Mesenchymal stem cell (in vitro differentiated cells and primary cell): ENCODE data around the gene RNF123.
A peak's percentile ranks its signal among the peaks of the same experiment; 100 is the strongest.
"Not testable (repeated sequence)": the region's sequence is repeated elsewhere in the genome, so short reads cannot be mapped to it uniquely, and the experiment has no call there.

ENCODE experiments used
- DNase-seq: peaks from one replicate; pipeline ENCODE4 v3.0.0-alpha.2; 2013
- H2AFZ ChIP-seq: one replicate; pipeline ENCODE4 v1.6.1; 2013; ENCODE audit warnings: low read depth, mild to moderate bottlenecking, control low read depth, inconsistent platforms, low read length, moderate library complexity
- H2AK5ac ChIP-seq: 2 replicates; pipeline ENCODE4 v1.6.1; 2013; ENCODE audit warnings: low read length, moderate library complexity, mild to moderate bottlenecking, inconsistent platforms; ENCODE audit not compliant: severe bottlenecking
- H2BK120ac ChIP-seq: one replicate; pipeline ENCODE4 v1.6.1; 2013; ENCODE audit warnings: low read depth, mild to moderate bottlenecking, inconsistent platforms, low read length, moderate library complexity
- H2BK12ac ChIP-seq, 2 experiments: one replicate each; pipeline ENCODE4 v1.6.1; 2013; ENCODE audit warnings: inconsistent platforms in 2 of 2, low read length in 2 of 2, mild to moderate bottlenecking in 2 of 2, moderate library complexity in 2 of 2, control low read depth in 1 of 2
- H2BK15ac ChIP-seq: one replicate; pipeline ENCODE4 v1.6.1; 2013; ENCODE audit warnings: mild to moderate bottlenecking, low read depth, inconsistent platforms; ENCODE audit not compliant: poor library complexity, severe bottlenecking
- H2BK5ac ChIP-seq: 2 replicates; pipeline ENCODE4 v1.6.1; 2013; ENCODE audit warnings: low read depth, mild to moderate bottlenecking, low read length, control low read depth, inconsistent platforms; ENCODE audit not compliant: poor library complexity, severe bottlenecking
- H3K14ac ChIP-seq, 2 experiments: one replicate each; pipeline ENCODE4 v1.6.1; 2013; ENCODE audit warnings: inconsistent platforms in 2 of 2, low read length in 2 of 2, control low read depth in 1 of 2, mild to moderate bottlenecking in 1 of 2, moderate library complexity in 1 of 2
- H3K18ac ChIP-seq, 2 experiments: one replicate each; pipeline ENCODE4 v1.6.1; 2013; ENCODE audit warnings: inconsistent platforms in 2 of 2, low read length in 2 of 2, control low read depth in 1 of 2, low read depth in 1 of 2, mild to moderate bottlenecking in 1 of 2
- H3K23ac ChIP-seq, 2 experiments: one replicate each; pipeline ENCODE4 v1.6.1; 2013; ENCODE audit warnings: inconsistent platforms in 2 of 2, low read length in 2 of 2, mild to moderate bottlenecking in 2 of 2, moderate library complexity in 2 of 2, control low read depth in 1 of 2
- H3K27ac ChIP-seq: 2 replicates; pipeline ENCODE4 v1.5.1; 2013; ENCODE audit warnings: mild to moderate bottlenecking, moderate library complexity, low read length, control low read depth, inconsistent platforms; ENCODE audit not compliant: poor library complexity, severe bottlenecking
- H3K27me3 ChIP-seq, 2 experiments: 2 replicates each; pipeline versions ENCODE4 v1.6.1 to v1.7.0; 2013; ENCODE audit warnings: low read length in 2 of 2, mild to moderate bottlenecking in 2 of 2, moderate library complexity in 2 of 2, control low read depth in 1 of 2, inconsistent platforms in 1 of 2; ENCODE audit not compliant: control insufficient read depth in 1 of 2, insufficient read depth in 1 of 2
- H3K36me3 ChIP-seq, 2 experiments: 2 replicates each; pipeline versions ENCODE4 v1.6.1 to v1.7.0; 2013; ENCODE audit warnings: low read length in 2 of 2, control low read depth in 1 of 2, inconsistent platforms in 1 of 2, low read depth in 1 of 2, mild to moderate bottlenecking in 1 of 2; ENCODE audit not compliant: insufficient read depth in 2 of 2, control insufficient read depth in 1 of 2
- H3K4ac ChIP-seq, 2 experiments: one replicate each; pipeline ENCODE4 v1.6.1; 2013; ENCODE audit warnings: inconsistent platforms in 2 of 2, low read length in 2 of 2, mild to moderate bottlenecking in 2 of 2, moderate library complexity in 2 of 2, control low read depth in 1 of 2, low read depth in 1 of 2
- H3K4me1 ChIP-seq: 2 replicates; pipeline ENCODE4 v1.6.1; 2013; ENCODE audit warnings: low read depth, low read length, control low read depth; ENCODE audit not compliant: control insufficient read depth, insufficient read depth
- H3K4me2 ChIP-seq: 2 replicates; pipeline ENCODE4 v1.6.1; 2013; ENCODE audit warnings: low read length, mild to moderate bottlenecking, inconsistent platforms; ENCODE audit not compliant: poor library complexity, severe bottlenecking
- H3K4me3 ChIP-seq, 2 experiments: 2 replicates each; pipeline versions ENCODE4 v1.5.1 to v1.7.0; 2013; ENCODE audit warnings: low read length in 2 of 2, mild to moderate bottlenecking in 2 of 2, control low read depth in 1 of 2, low read depth in 1 of 2; ENCODE audit not compliant: insufficient read depth in 1 of 2
- H3K79me1 ChIP-seq: replicated peaks from 2 replicates; pipeline ENCODE4 v1.6.1; 2013; ENCODE audit warnings: mild to moderate bottlenecking, control low read depth, low read length, inconsistent platforms; ENCODE audit not compliant: poor library complexity, severe bottlenecking
- H3K9ac ChIP-seq: 2 replicates; pipeline ENCODE4 v1.7.0; 2013; ENCODE audit warnings: mild to moderate bottlenecking, low read length, moderate library complexity
- H3K9me3 ChIP-seq: 2 replicates; pipeline ENCODE4 v1.7.0; 2013; ENCODE audit warnings: mild to moderate bottlenecking, low read length; ENCODE audit not compliant: control insufficient read depth
- H4K8ac ChIP-seq: one replicate; pipeline ENCODE4 v1.6.1; 2013; ENCODE audit warnings: inconsistent platforms, mild to moderate bottlenecking, low read length, moderate library complexity
- H4K91ac ChIP-seq: one replicate; pipeline ENCODE4 v1.6.1; 2013; ENCODE audit warnings: mild to moderate bottlenecking, low read length, inconsistent platforms
- WGBS: methylation state at CpG from one replicate; pipeline ENCODE4 v1.1.7; 2013; ENCODE audit warnings: mixed read lengths; 5-methylcytosine and 5-hydroxymethylcytosine counted together

Gene RNF123

DNA sequence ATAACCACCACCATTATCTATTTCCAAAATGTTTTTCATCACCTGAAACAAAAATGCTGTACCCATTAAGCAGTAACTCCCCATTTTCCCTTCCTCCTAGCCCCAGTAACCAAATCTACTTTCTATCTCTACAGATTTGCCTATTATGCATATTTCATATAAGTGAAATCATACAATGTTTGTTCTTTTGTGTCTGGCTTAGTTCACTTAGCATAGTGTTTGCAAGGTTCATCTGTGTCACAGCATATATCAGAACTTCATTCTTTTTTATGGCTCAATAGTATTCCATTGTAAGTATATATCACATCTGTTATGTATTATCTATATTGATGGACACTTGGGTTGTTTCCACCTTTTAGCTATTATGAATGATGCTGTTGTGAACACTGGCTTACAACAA lies 51.1 kb downstream of the RNF123 start:
- Histone ChIP-seq H2BK5ac (no peak overlapping the region), H4K91ac (no peak overlapping the region), H2AK5ac (no peak overlapping the region), H3K9me3 (no peaks in the 10 kb centered on the region), H2BK120ac (no peak overlapping the region), H3K36me3 (peaks cover 39 to 73% of the 10 kb centered on the region in 2 experiments), H3K4ac (no peak overlapping the region), H3K23ac (no peak overlapping the region), H3K4me2 (no peak overlapping the region), H3K4me3 (no peak overlapping the region), H2BK12ac (no peak overlapping the region), H3K14ac (no peak overlapping the region), H2BK15ac (no peak overlapping the region), H3K4me1 (no peaks in the 10 kb centered on the region), H4K8ac (no peak overlapping the region), H3K18ac (no peak overlapping the region), H2AFZ (no peak overlapping the region), H3K79me1 (peaks cover 36% of the 10 kb centered on the region), H3K9ac (no peak overlapping the region), H3K27ac (no peak overlapping the region), H3K27me3 (no peaks in the 10 kb centered on the region)
- DNase-seq, result no peak

DNA sequence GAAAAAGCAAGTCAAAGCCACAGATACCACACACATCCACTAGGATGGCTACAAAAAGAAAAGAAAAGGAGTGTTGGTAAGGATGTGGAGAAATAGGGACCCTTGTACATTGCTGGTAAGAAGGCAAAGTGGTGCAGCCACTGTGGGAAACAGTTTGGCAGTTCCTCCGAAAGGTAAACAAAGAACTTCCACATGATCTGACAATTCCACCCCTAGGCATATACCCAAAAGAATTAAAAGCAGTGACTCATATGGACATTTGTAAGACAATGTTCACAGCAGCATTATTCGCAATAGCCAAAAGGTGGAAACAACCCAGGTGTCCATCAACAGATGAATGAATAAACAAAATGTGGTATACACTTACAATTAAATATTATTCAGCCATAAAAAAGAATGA lies 56.6 kb downstream of the RNF123 start:
- no peak overlapping the region for H3K14ac ChIP-seq
- H4K8ac ChIP-seq, result no peak overlapping the region
- H3K4me1 ChIP-seq, result peaks cover 13% of the 10 kb centered on the region
- no peak overlapping the region for H2BK120ac ChIP-seq
- no peak overlapping the region for H3K23ac ChIP-seq
- H3K9ac ChIP-seq, result no peak overlapping the region
- no peak overlapping the region for H2AFZ ChIP-seq
- H2AK5ac ChIP-seq, result no peak overlapping the region
- peaks cover 11 to 51% of the 10 kb centered on the region in 2 experiments for H3K36me3 ChIP-seq
- H2BK12ac ChIP-seq, result no peak overlapping the region
- no peak overlapping the region for H2BK5ac ChIP-seq
- WGBS, result 83% methylated on average over 2 of the region's 2 CpGs
- H4K91ac ChIP-seq, result no peak overlapping the region
- no peaks in the 10 kb centered on the region for H3K27me3 ChIP-seq
- no peak overlapping the region for H3K18ac ChIP-seq
- H3K4me2 ChIP-seq, result no peak overlapping the region
- no peak overlapping the region for H2BK15ac ChIP-seq
- no peak overlapping the region for H3K4me3 ChIP-seq
- peak; percentile 54 for DNase-seq
- no peak overlapping the region for H3K27ac ChIP-seq
- H3K4ac ChIP-seq, result no peak overlapping the region
- H3K79me1 ChIP-seq, result peaks cover 22% of the 10 kb centered on the region
- no peaks in the 10 kb centered on the region for H3K9me3 ChIP-seq

DNA sequence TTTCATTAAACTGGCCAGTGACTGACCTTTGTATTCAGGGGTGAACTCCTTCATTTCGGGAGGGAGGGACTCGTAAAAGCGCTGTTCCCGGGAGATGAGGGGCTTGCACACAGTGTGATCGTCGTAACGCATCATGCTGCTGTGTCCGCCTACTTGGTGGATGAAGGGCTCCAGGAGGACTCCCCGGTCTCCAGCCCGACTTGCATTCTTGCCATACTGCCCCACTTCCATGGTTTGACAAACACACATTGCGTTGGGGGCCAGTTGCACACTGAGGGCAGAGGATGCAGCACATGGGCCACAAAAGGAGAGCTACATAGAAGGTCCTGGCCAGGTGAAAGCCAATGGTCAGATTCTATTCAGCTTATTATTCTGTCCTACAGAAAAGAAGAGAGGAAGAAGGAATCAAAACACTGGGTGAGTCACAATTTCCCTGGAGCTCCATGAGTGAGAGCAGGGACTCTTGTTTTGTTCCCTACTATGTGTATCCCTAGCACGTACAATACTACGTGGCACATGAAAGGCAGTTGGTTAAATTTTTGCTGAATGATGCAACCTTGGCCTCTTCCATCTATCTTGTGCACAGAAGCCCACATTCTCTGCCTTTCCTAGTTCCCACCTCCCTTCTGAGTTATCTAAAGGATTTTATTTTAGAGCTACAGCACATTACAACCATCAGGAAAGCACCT lies 58.6 kb downstream of the RNF123 start:
- peak overlapping the region; percentile 51 for H3K27ac ChIP-seq
- no peak overlapping the region for H3K4ac ChIP-seq
- peak overlapping the region in 1 of 2 experiments; percentile 18 for H3K18ac ChIP-seq
- H4K8ac ChIP-seq, result no peak overlapping the region
- no peaks in the 10 kb centered on the region for H3K27me3 ChIP-seq
- no peak overlapping the region for H3K4me3 ChIP-seq
- no peak overlapping the region for H4K91ac ChIP-seq
- peaks cover 6 to 37% of the 10 kb centered on the region in 2 experiments for H3K36me3 ChIP-seq
- H2BK12ac ChIP-seq, result no peak overlapping the region
- DNase-seq, result peak; percentile 85
- no peak overlapping the region for H2BK120ac ChIP-seq
- H3K4me2 ChIP-seq, result no peak overlapping the region
- 91% methylated on average over 13 of the region's 13 CpGs for WGBS
- H3K9me3 ChIP-seq, result no peaks in the 10 kb centered on the region
- H3K4me1 ChIP-seq, result peaks cover 13% of the 10 kb centered on the region
- no peak overlapping the region for H2AFZ ChIP-seq
- no peak overlapping the region for H3K23ac ChIP-seq
- peak overlapping the region; percentile 17 for H3K9ac ChIP-seq
- no peak overlapping the region for H2BK15ac ChIP-seq
- H3K14ac ChIP-seq, result no peak overlapping the region
- H2AK5ac ChIP-seq, result no peak overlapping the region
- no peak overlapping the region for H2BK5ac ChIP-seq
- H3K79me1 ChIP-seq, result peaks cover 18% of the 10 kb centered on the region

DNA sequence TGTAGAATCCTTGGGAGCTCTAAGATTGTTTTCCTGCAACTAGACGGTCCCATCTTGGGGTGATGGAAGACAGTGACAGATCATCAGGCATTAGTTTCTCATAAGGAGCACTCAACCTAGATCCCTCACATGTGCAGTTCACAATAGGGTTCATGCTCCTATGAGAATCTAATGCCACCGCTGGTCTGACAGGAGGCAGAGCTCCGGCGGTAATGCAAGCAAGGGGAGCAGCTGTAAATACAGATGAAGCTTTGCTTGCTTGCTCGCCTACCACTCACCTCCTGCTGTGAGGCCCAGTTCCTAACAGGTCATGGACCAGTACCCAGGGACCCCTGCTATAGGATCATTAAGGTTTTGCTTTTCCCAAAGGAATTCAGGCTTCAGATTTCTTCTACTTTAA lies 59.5 kb downstream of the RNF123 start:
- not testable (repeated sequence) for H4K8ac ChIP-seq, H3K18ac ChIP-seq, H3K4ac ChIP-seq, H4K91ac ChIP-seq, H3K23ac ChIP-seq, H2BK15ac ChIP-seq, H3K9ac ChIP-seq, DNase-seq, H3K27me3 ChIP-seq, H3K4me3 ChIP-seq, H2AK5ac ChIP-seq, H3K9me3 ChIP-seq, H2BK120ac ChIP-seq, H3K14ac ChIP-seq, H2BK5ac ChIP-seq, H2BK12ac ChIP-seq, H2AFZ ChIP-seq
- 93% methylated on average over 5 of the region's 5 CpGs for WGBS
- Histone ChIP-seq H3K4me1 (peaks cover 13% of the 10 kb centered on the region), H3K4me2 (peak overlapping the region; percentile 23), H3K79me1 (peaks cover 16% of the 10 kb centered on the region), H3K36me3 (peaks cover 0 to 31% of the 10 kb centered on the region in 2 experiments), H3K27ac (peak overlapping the region; percentile 51)
